ENCODE measurements around the gene KCNG2.

The KCNG2 gene

GRCh38 chr18:79945118-79946042 lies 147.6 kb downstream of the KCNG2 start:
- DNase-seq: no peak

GRCh38 chr18:79947054-79947755 lies 149.5 kb downstream of the KCNG2 start:
- DNase-seq: no peak

- DNase-seq: no peak
These were observed 150.3 kb downstream of the KCNG2 start for GRCh38 chr18:79947881-79948610.

GRCh38 chr18:79948719-79949411 lies 151.1 kb downstream of the KCNG2 start:
- DNase-seq: no peak

Measured in right hindlimb (tissue), 1 donor.